Activated naive CD4-positive, alpha-beta T cell (primary cell): ENCODE measurements around the gene MSH2.
"Not testable (repeated sequence)": the region's sequence is repeated elsewhere in the genome, so short reads cannot be mapped to it uniquely, and the experiment has no call there.

Experiments used
- DNase-seq, 4 experiments: peaks; one replicate each; lab custom pipeline; 2025; lab: John Stamatoyannopoulos, UW

MSH2 gene

GRCh38 chr2:47407976-47408375 lies 5.0 kb downstream of the MSH2 start:
- DNase-seq: not testable (repeated sequence)

- no peak for DNase-seq
Measured at GRCh38 chr2:47414682-47415458, 11.9 kb downstream of the MSH2 start.

GRCh38 chr2:47420214-47420613 lies 17.3 kb downstream of the MSH2 start:
- no peak for DNase-seq

- not testable (repeated sequence) for DNase-seq
Measured at GRCh38 chr2:47420683-47421082, 17.7 kb downstream of the MSH2 start.

- no peak for DNase-seq
Measured at GRCh38 chr2:47422016-47422415, 19.1 kb downstream of the MSH2 start.

- DNase-seq: no peak
Measured at GRCh38 chr2:47422560-47422959, 19.6 kb downstream of the MSH2 start.

- no peak for DNase-seq
Measured at GRCh38 chr2:47426786-47427185, 23.8 kb downstream of the MSH2 start.

GRCh38 chr2:47429795-47430194 lies 26.8 kb downstream of the MSH2 start:
- DNase-seq: no peak

- not testable (repeated sequence) for DNase-seq
Measured at GRCh38 chr2:47433006-47433405, 30.1 kb downstream of the MSH2 start.

- not testable (repeated sequence) for DNase-seq
Measured at GRCh38 chr2:47433445-47433844, 30.5 kb downstream of the MSH2 start.

GRCh38 chr2:47437287-47437686 lies 34.3 kb downstream of the MSH2 start:
- DNase-seq: no peak

GRCh38 chr2:47438106-47438505 lies 35.1 kb downstream of the MSH2 start:
- DNase-seq: no peak

GRCh38 chr2:47438783-47439182 lies 35.8 kb downstream of the MSH2 start:
- DNase-seq: no peak

GRCh38 chr2:47451790-47452189 lies 48.8 kb downstream of the MSH2 start:
- DNase-seq: no peak

GRCh38 chr2:47452761-47453160 lies 49.8 kb downstream of the MSH2 start:
- no peak for DNase-seq

- DNase-seq: not testable (repeated sequence)
Measured at GRCh38 chr2:47454818-47455217, 51.9 kb downstream of the MSH2 start.

GRCh38 chr2:47455411-47455810 lies 52.5 kb downstream of the MSH2 start:
- DNase-seq: no peak

- no peak for DNase-seq
Measured at GRCh38 chr2:47456851-47457250, 53.9 kb downstream of the MSH2 start.

- no peak for DNase-seq
Measured at GRCh38 chr2:47457268-47457667, 54.3 kb downstream of the MSH2 start.

- no peak for DNase-seq
Measured at GRCh38 chr2:47459021-47459420, 56.1 kb downstream of the MSH2 start.

GRCh38 chr2:47460766-47461165 lies 57.8 kb downstream of the MSH2 start:
- no peak for DNase-seq

- DNase-seq: no peak
Measured at GRCh38 chr2:47471429-47472116, 68.6 kb downstream of the MSH2 start.

- no peak for DNase-seq
Measured at GRCh38 chr2:47479863-47480262, 76.9 kb downstream of the MSH2 start.

- DNase-seq: no peak
Measured at GRCh38 chr2:47483191-47483590, 80.2 kb downstream of the MSH2 start.
